Measurements from ENCODE around the gene ZNF552.

DNA sequence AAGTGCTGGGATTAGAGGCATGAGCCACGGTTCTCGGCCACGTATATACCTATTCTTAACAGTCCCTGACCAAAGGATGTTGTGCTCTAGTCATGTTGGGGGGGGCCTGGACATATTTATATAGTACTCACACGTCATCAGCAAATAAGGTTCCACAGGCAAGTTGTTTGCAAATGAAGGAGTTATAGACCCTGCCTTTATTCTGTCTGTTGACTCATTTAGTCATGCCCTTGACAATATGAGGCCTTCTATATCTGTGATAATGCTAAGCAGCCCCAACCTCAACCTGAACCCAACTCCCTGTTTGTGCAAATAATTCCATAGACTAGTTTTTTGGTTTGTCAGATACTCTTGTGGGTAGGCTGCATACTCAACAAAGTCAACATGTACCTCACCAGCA, 36.4 kb downstream of the ZNF552 start:
- TF ChIP-seq CTCF (IDR thresholded peaks at IDR 0.05 in 4 of 5, conservative IDR thresholded peaks at IDR 0.05 in 1 of 5) (no peak), POLR2A (IDR thresholded peaks at IDR 0.05) (no peak)

Data from gastrocnemius medialis (tissue), 4 donors.